GM12874 (cell line): Measurements from ENCODE around the gene GDI1.

Experiments
- CTCF ChIP-seq: IDR thresholded peaks from 2 replicates; pipeline ENCODE4 v1.5.1; 2011; ENCODE audit warnings: low read depth, mild to moderate bottlenecking, control low read depth, low read length, moderate library complexity; ENCODE audit not compliant: insufficient read depth

Gene GDI1

GRCh38 chrX:154411981-154412340, 25.0 kb upstream of the GDI1 start:
- no peak for TF ChIP-seq CTCF

GRCh38 chrX:154412468-154412867, 24.5 kb upstream of the GDI1 start:
- TF ChIP-seq CTCF = no peak

- no peak for TF ChIP-seq CTCF
Measured at GRCh38 chrX:154413142-154413541, 23.8 kb upstream of the GDI1 start.

- TF ChIP-seq CTCF = no peak
Measured at GRCh38 chrX:154417157-154417556, 19.8 kb upstream of the GDI1 start.

- no peak for TF ChIP-seq CTCF
Measured at GRCh38 chrX:154419189-154419588, 17.8 kb upstream of the GDI1 start.

- no peak for TF ChIP-seq CTCF
Measured at GRCh38 chrX:154419688-154420401, 17.1 kb upstream of the GDI1 start.

- no peak for TF ChIP-seq CTCF
Measured at GRCh38 chrX:154420402-154420756, 16.6 kb upstream of the GDI1 start.
